GM18909 (cell line): Measurements from ENCODE around the gene TPSG1.
"Not testable (repeated sequence)": the region's sequence is repeated elsewhere in the genome, so short reads cannot be mapped to it uniquely, and the experiment has no call there.

Experiments
- ATAC-seq: cut with Tn5 transposase; IDR thresholded peaks from one replicate; pipeline ENCODE4 v1.9.1; 2021; ENCODE audit warnings: mild to moderate bottlenecking; ENCODE audit not compliant: unreplicated experiment, poor library complexity

TPSG1 gene

GRCh38 chr16:1257561-1258224 lies 32.6 kb upstream of the TPSG1 start:
- no peak for ATAC-seq

GRCh38 chr16:1256874-1257322 lies 31.8 kb upstream of the TPSG1 start:
- ATAC-seq, result no peak

GRCh38 chr16:1256296-1256873 lies 31.3 kb upstream of the TPSG1 start:
- not testable (repeated sequence) for ATAC-seq

GRCh38 chr16:1255276-1256122 lies 30.4 kb upstream of the TPSG1 start, which contains the start of gene TPSD1:
Gene TPSD1 (plus strand): TSS chr16:1256069. CDS start chr16:1256281, 212 bp downstream.
- not testable (repeated sequence) for ATAC-seq

- ATAC-seq, result not testable (repeated sequence)
These were observed 29.8 kb upstream of the TPSG1 start for GRCh38 chr16:1254821-1255220.

GRCh38 chr16:1253701-1254364 lies 28.8 kb upstream of the TPSG1 start:
- ATAC-seq, result not testable (repeated sequence)

GRCh38 chr16:1249031-1249755 lies 24.1 kb upstream of the TPSG1 start:
- not testable (repeated sequence) for ATAC-seq

GRCh38 chr16:1247903-1248537 lies 23.0 kb upstream of the TPSG1 start:
- ATAC-seq, result not testable (repeated sequence)

- no peak for ATAC-seq
These were observed 20.5 kb upstream of the TPSG1 start for GRCh38 chr16:1245452-1246020.

GRCh38 chr16:1244881-1245280 lies 19.8 kb upstream of the TPSG1 start:
- no peak for ATAC-seq

GRCh38 chr16:1243907-1244850 lies 19.1 kb upstream of the TPSG1 start:
- not testable (repeated sequence) for ATAC-seq

GRCh38 chr16:1243363-1243762 lies 18.3 kb upstream of the TPSG1 start:
- ATAC-seq, result not testable (repeated sequence)

- not testable (repeated sequence) for ATAC-seq
These were observed 16.0 kb upstream of the TPSG1 start for GRCh38 chr16:1241081-1241480.

- ATAC-seq, result not testable (repeated sequence)
These were observed 15.4 kb upstream of the TPSG1 start, which contains the start of gene TPSAB1 for GRCh38 chr16:1240436-1240835. Gene TPSAB1 (plus strand): TSS chr16:1240705. CDS start chr16:1240939, 234 bp downstream.

GRCh38 chr16:1239575-1239974 lies 14.5 kb upstream of the TPSG1 start:
- ATAC-seq, result not testable (repeated sequence)

- not testable (repeated sequence) for ATAC-seq
These were observed 13.8 kb upstream of the TPSG1 start for GRCh38 chr16:1238909-1239308.

- no peak for ATAC-seq
These were observed 12.9 kb upstream of the TPSG1 start for GRCh38 chr16:1237990-1238389.

GRCh38 chr16:1236659-1237058 lies 11.6 kb upstream of the TPSG1 start:
- not testable (repeated sequence) for ATAC-seq
